HTR-8/SVneo (cell line): Measurements from ENCODE around the gene HES6.

ENCODE experiments used
- DNase-seq: peaks from one replicate; pipeline ENCODE4 v3.0.0; 2011; ENCODE audit warnings: low spot score, mixed read lengths; ENCODE audit not compliant: insufficient read length
- FAIRE-seq: peaks from 2 replicates; lab custom pipeline; 2011; peaks lifted over from hg19 to GRCh38; lab: Jason Lieb, UNC

HES6 gene

GRCh38 chr2:238256594-238257104 is 16.8 kb upstream of the HES6 start:
- FAIRE-seq (peak; percentile 70), DNase-seq (peak; percentile 93)

GRCh38 chr2:238256111-238256510 is 16.3 kb upstream of the HES6 start:
- no peak for FAIRE-seq
- no peak for DNase-seq

GRCh38 chr2:238255636-238256035 is 15.8 kb upstream of the HES6 start:
- FAIRE-seq (no peak), DNase-seq (no peak)

- FAIRE-seq (no peak), DNase-seq (no peak)
These were observed 15.3 kb upstream of the HES6 start for GRCh38 chr2:238255151-238255551.

- DNase-seq: no peak
- no peak for FAIRE-seq
These were observed 14.4 kb upstream of the HES6 start for GRCh38 chr2:238254095-238254723.

- FAIRE-seq (no peak), DNase-seq (no peak)
These were observed 13.2 kb upstream of the HES6 start for GRCh38 chr2:238252766-238253630.

GRCh38 chr2:238251986-238252385 is 12.1 kb upstream of the HES6 start:
- DNase-seq: no peak
- FAIRE-seq: no peak

GRCh38 chr2:238251331-238251730 is 11.5 kb upstream of the HES6 start:
- DNase-seq (no peak), FAIRE-seq (no peak)

GRCh38 chr2:238250896-238251295 is 11.1 kb upstream of the HES6 start:
- DNase-seq (no peak), FAIRE-seq (no peak)

- no peak for DNase-seq
These were observed 8.1 kb upstream of the HES6 start for GRCh38 chr2:238247841-238248453.

GRCh38 chr2:238247002-238247822 is 7.4 kb upstream of the HES6 start:
- FAIRE-seq (no peak), DNase-seq (no peak)

More at GRCh38 chr2:238247841-238248453, 8.1 kb upstream of the HES6 start:
- FAIRE-seq: peak; percentile 20

- DNase-seq: no peak
- FAIRE-seq: peak; percentile 49
These were observed 4.3 kb upstream of the HES6 start for GRCh38 chr2:238244151-238244550.

GRCh38 chr2:238243496-238244076 is 3.7 kb upstream of the HES6 start:
- DNase-seq (no peak), FAIRE-seq (no peak)

- FAIRE-seq (no peak), DNase-seq (no peak)
These were observed 3.1 kb upstream of the HES6 start for GRCh38 chr2:238242731-238243495.

GRCh38 chr2:238241970-238242369 is 2.1 kb upstream of the HES6 start:
- no peak for DNase-seq
- FAIRE-seq: no peak

GRCh38 chr2:238240757-238241711 is 1.2 kb upstream of the HES6 start:
- FAIRE-seq (no peak), DNase-seq (peak; percentile 50)

GRCh38 chr2:238239543-238239862 is 335 bp downstream of the HES6 start:
- no peak for FAIRE-seq

More at GRCh38 chr2:238239543-238239862, 335 bp downstream of the HES6 start:
- DNase-seq: no peak
